Astrocyte of the cerebellum (primary cell): ENCODE measurements around the gene SLC66A1.
"Not testable (repeated sequence)": the region's sequence is repeated elsewhere in the genome, so short reads cannot be mapped to it uniquely, and the experiment has no call there.

Source experiments
- DNase-seq: peaks from one replicate; pipeline ENCODE4 v3.0.0-alpha.2; 2011; ENCODE audit warnings: low read depth
- H3K4me3 ChIP-seq: 2 replicates; pipeline ENCODE4 v1.5.1; 2011; ENCODE audit warnings: mild to moderate bottlenecking, low read depth, low read length, moderate library complexity
- in situ Hi-C: cut with HindIII; loops from 2 replicates; pipeline ENCODE4 v1.10.0; 2017; ENCODE audit warnings: low sequenced_read_pairs
- TF ChIP-seq, protein P1 (sequence below): IDR thresholded peaks from 2 replicates; pipeline ENCODE4 v1.5.1; 2012; ENCODE audit warnings: low read length, low read depth, moderate library complexity, mild to moderate bottlenecking; ENCODE audit errors: missing control alignments

Gene SLC66A1

GRCh38 chr1:19289244-19289643 is 22.9 kb upstream of the SLC66A1 start:
- H3K4me3 ChIP-seq = peak overlapping the region; percentile 37
- in situ Hi-C loops = no loop called here
- TF ChIP-seq, protein P1, sequence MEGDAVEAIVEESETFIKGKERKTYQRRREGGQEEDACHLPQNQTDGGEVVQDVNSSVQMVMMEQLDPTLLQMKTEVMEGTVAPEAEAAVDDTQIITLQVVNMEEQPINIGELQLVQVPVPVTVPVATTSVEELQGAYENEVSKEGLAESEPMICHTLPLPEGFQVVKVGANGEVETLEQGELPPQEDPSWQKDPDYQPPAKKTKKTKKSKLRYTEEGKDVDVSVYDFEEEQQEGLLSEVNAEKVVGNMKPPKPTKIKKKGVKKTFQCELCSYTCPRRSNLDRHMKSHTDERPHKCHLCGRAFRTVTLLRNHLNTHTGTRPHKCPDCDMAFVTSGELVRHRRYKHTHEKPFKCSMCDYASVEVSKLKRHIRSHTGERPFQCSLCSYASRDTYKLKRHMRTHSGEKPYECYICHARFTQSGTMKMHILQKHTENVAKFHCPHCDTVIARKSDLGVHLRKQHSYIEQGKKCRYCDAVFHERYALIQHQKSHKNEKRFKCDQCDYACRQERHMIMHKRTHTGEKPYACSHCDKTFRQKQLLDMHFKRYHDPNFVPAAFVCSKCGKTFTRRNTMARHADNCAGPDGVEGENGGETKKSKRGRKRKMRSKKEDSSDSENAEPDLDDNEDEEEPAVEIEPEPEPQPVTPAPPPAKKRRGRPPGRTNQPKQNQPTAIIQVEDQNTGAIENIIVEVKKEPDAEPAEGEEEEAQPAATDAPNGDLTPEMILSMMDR = no peak

DNA sequence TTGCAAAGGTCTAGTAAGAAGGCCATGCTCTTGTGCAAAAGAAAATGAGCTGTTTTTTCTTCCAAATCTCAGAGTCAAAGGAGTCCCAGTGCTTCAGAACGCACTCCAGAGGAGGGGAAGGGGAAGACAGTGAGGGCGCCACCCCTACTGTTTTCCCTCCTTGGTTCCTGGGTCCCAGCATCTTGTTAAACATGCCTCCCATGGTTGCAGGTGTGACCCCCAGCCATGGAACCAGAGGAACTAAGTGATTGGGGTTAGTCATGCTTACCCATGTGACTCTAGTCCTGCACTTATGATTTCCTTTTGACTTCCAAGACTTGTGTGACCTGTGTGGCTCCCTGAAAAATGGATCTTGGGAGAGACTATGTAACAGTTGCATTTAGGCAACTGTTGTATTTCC is 17.5 kb upstream of the SLC66A1 start:
- H3K4me3 ChIP-seq = no peak overlapping the region
- TF ChIP-seq, protein P1 = no peak
- DNase-seq = no peak
- in situ Hi-C loops = no loop called here

More at GRCh38 chr1:19289244-19289643, 22.9 kb upstream of the SLC66A1 start:
- no peak for DNase-seq

DNA sequence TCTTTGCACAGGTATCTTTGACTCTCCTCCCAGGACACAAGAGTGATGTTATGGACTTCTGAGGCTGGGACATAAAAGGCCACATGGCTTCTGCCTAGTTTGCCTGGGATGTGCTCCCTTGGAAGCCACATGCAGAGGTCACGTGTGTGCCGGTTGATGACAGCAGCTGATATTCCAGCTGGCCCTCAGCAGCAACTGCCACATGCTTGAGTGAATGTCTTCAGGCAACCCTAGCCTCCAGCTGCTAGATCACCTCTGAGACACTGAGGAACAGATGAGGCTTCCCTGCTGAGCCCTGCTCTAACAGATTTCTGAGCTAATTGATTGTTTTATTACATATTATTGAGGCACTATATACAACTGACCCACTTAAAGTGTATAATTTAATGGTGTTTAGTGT is 11.9 kb upstream of the SLC66A1 start:
- no peak for DNase-seq
- in situ Hi-C loops = no loop called here
- H3K4me3 ChIP-seq = no peak overlapping the region
- TF ChIP-seq, protein P1 = no peak

- DNase-seq, H3K4me3 ChIP-seq, in situ Hi-C loops: not testable (repeated sequence)
These were observed 8.0 kb upstream of the SLC66A1 start for GRCh38 chr1:19304081-19304480.

DNA sequence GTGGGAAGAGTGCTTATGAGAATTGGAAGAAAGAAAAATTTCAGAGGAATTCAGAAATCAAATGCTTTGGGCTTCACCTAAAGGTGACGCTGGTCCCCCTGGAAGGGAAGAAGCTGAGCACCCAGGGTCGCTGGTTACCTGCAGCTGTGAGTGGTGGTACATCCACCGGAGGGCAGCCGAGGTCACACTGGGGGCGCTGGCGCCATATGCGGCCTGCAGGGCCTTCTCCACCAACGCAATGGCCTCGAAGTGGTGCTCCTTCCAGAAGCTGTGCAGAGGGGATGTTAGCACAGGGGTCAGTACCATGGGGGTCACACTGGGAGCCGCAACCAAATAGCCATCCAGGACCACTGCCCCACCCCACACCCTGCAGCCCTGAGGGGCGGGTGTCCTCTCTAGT is 6.2 kb upstream of the SLC66A1 start:
- in situ Hi-C loops = no loop called here
- DNase-seq = no peak

DNA sequence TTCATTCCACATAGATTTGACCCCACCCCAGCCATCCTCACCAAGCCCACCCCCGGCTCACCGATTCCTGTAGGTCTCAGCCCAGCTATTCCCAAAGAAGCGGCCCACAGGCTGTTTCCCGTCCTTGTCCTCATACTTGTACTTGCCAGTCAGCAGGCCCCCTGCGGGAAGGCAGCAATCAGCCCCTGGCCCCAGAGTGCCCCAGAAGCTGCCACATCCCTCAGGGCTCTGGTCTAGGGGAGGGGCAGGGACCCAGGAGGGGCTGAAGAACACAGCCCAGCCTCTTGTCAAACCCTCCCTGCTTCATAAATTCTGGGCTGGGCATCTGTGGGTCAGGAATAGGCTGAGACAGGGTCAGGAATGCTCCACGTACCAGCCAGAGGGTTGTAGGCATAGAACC is 5.2 kb upstream of the SLC66A1 start:
- H3K4me3 ChIP-seq = no peak overlapping the region
- in situ Hi-C loops = no loop called here
- no peak for DNase-seq
- TF ChIP-seq, protein P1 = no peak

More for the DNA sequence above, 6.2 kb upstream of the SLC66A1 start:
- TF ChIP-seq, protein P1 = no peak
- no peak overlapping the region for H3K4me3 ChIP-seq

DNA sequence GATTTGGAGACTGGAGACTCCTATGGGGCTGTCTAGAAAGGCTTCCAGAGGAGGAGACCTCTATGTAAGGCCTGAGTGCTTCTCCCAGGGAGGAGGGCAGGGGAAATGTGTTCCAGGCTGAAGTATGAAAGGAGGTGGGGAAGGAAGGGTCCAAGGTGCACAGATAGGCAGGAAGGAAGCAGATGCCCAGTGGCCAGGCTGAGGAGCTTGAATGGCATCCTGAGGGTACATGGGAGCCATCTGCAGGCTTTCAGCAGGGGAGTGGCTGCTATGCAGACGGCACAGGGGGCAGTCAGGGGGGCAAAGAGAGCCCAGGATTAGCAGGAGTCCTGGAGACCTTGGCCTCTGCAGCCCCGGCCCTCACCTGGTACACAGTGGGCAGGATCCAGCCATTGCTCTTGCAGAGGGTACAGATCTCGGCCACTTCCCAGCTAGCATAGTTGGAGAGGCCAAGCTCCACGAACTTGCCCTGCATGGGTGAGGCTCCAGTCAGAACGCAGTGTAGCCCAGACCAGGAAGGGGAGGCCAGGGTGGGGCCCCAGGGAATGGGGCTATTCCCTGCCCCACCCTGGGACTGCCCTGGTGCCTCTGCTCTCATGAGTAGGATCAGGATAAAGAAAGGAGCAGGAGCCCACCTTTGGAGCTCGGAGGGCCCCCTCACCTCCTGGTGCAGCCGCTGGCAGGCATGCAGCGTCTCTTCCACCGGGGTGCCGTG is 4.2 kb upstream of the SLC66A1 start:
- in situ Hi-C loops = no loop called here
- DNase-seq = no peak
- H3K4me3 ChIP-seq = no peak overlapping the region
- TF ChIP-seq, protein P1 = no peak
